HepG2 (cell line): Measurements from ENCODE around the gene IWS1. TPM values are rescaled to one million over a fixed set of nuclear protein-coding genes. Genes with fewer than 3 reads are reported as not detected.
A peak's percentile ranks its signal among the peaks of the same experiment; 100 is the strongest.

Experiments used
- ATAC-seq: fragments of 200-7000 bp; cut with Tn5 transposase; 3 replicates; pipeline ENCODE4 v1.9.1; 2020; ENCODE audit warnings: mild to moderate bottlenecking, moderate library complexity
- BruUV-seq: library from RNA; stranded (reverse); fragments of 400-500 nt; replicated peaks from 2 replicates; lab custom pipeline; 2021; lab: Mats Ljungman, UMichigan
- CTCF ChIA-PET: fragments of 300-600 bp; formaldehyde crosslinking; extraction: SDS; loops from one replicate; lab custom pipeline; 2021; ENCODE audit warnings: low total read pairs, inconsistent platforms, low intra/inter-chr PET ratio; lab: Yijun Ruan, JAX
- POLR2A ChIA-PET: fragments of 350-600 bp; sonication (Branson Sonifier 250); formaldehyde crosslinking; loops from one replicate; lab custom pipeline; 2020; ENCODE audit warnings: antibody characterized with exemption, inconsistent platforms; lab: Yijun Ruan, JAX
- DNase-seq: peaks from one replicate; pipeline ENCODE4 v3.0.0-alpha.2; 2015; ENCODE audit warnings: low spot score
- FAIRE-seq: peaks from 3 replicates; lab custom pipeline; 2011; peaks lifted over from hg19 to GRCh38; lab: Jason Lieb, UNC
- H2AFZ ChIP-seq: one replicate; pipeline ENCODE4 v1.6.1; 2011; ENCODE audit warnings: low read length, inconsistent platforms
- H3K27ac ChIP-seq: fragments of 300-600 bp; 3 replicates; pipeline ENCODE4 v1.8.0; 2011; ENCODE audit warnings: mixed run types, mild to moderate bottlenecking, mixed read lengths, low read length, inconsistent platforms; ENCODE audit not compliant: insufficient read depth; ENCODE audit errors: extremely low read length
- H3K27me3 ChIP-seq, 2 experiments: fragments of 200-600 bp in 1 of 2; 2 replicates in 1 of 2; 3 replicates in 1 of 2; pipeline versions ENCODE4 v1.6.0 to v1.8.0; 2011; ENCODE audit warnings: low read length in 2 of 2, mild to moderate bottlenecking in 2 of 2, moderate library complexity in 2 of 2, inconsistent platforms in 1 of 2; ENCODE audit not compliant: insufficient read depth in 2 of 2, control insufficient read depth in 1 of 2
- H3K36me3 ChIP-seq, 2 experiments: fragments of 200-600 bp in 1 of 2; replicated peaks in 1 of 2; 2 replicates in 1 of 2; 3 replicates in 1 of 2; pipeline versions ENCODE4 v1.5.1 to v1.8.0; 2011; ENCODE audit warnings: low read length in 2 of 2, inconsistent platforms in 1 of 2; ENCODE audit not compliant: insufficient read depth in 2 of 2, control insufficient read depth in 1 of 2
- H3K4me1 ChIP-seq: 2 replicates; pipeline ENCODE4 v1.5.1; 2012; ENCODE audit warnings: low read length, inconsistent platforms; ENCODE audit not compliant: insufficient read depth
- H3K4me2 ChIP-seq: 2 replicates; pipeline ENCODE4 v1.6.0; 2011; ENCODE audit warnings: low read depth, low read length, inconsistent platforms
- H3K4me3 ChIP-seq, 3 experiments: fragments of 200-600 bp in 1 of 3; sonication (generic), shearing (Covaris generic) in 1 of 3; replicated peaks in 1 of 3; 2 replicates each; pipeline ENCODE4 v1.5.1; 2011 to 2016; ENCODE audit warnings: low read length in 3 of 3, inconsistent platforms in 2 of 3, low read depth in 2 of 3, mild to moderate bottlenecking in 2 of 3, control low read depth in 1 of 3, mixed read lengths in 1 of 3; ENCODE audit not compliant: insufficient read depth in 1 of 3
- H3K79me2 ChIP-seq: one replicate; pipeline ENCODE4 v1.6.1; 2011; ENCODE audit warnings: low read length, inconsistent platforms; ENCODE audit not compliant: insufficient read depth
- H3K9ac ChIP-seq: 2 replicates; pipeline ENCODE4 v1.6.0; 2011; ENCODE audit warnings: mild to moderate bottlenecking, low read depth, low read length, inconsistent platforms; ENCODE audit not compliant: insufficient read depth
- H3K9me3 ChIP-seq: 2 replicates; pipeline ENCODE4 v1.5.1; 2012; ENCODE audit warnings: mild to moderate bottlenecking, low read length
- H4K20me1 ChIP-seq: 2 replicates; pipeline ENCODE4 v1.6.0; 2011; ENCODE audit warnings: inconsistent platforms, mild to moderate bottlenecking, low read length, moderate library complexity; ENCODE audit not compliant: insufficient read depth
- CEBPG ChIP-seq: IDR thresholded peaks from 2 replicates; pipeline ENCODE4 v1.6.1; 2016
- MAFK ChIP-seq, 2 experiments: IDR thresholded peaks in 1 of 2; conservative IDR thresholded peaks in 1 of 2; 2 replicates each; pipeline ENCODE4 v1.6.1; 2011; ENCODE audit warnings: improper control_type of control experiment in 2 of 2, low read length in 2 of 2
- MBD4 ChIP-seq: IDR thresholded peaks from 2 replicates; pipeline ENCODE4 v1.6.1; 2012; ENCODE audit warnings: low read length, inconsistent platforms, borderline replicate concordance
- RFXANK ChIP-seq: IDR thresholded peaks from 2 replicates; pipeline ENCODE4 v1.6.1; 2016
- SRSF1 ChIP-seq: fragments of 200-400 bp; formaldehyde crosslinking; optimal IDR thresholded peaks from 2 replicates; pipeline ENCODE3; 2017; ENCODE audit warnings: mild to moderate bottlenecking, low read depth, low read length, moderate library complexity
- ZNF446 ChIP-seq: sonication (generic); formaldehyde crosslinking; IDR thresholded peaks from 2 replicates; pipeline ENCODE4 v1.5.0; 2020; ENCODE audit warnings: mild to moderate bottlenecking, missing genetic modification reagents
- ZNF510 ChIP-seq: sonication (generic); formaldehyde crosslinking; IDR thresholded peaks from 2 replicates; pipeline ENCODE4 v1.4.0; 2020; ENCODE audit warnings: low read depth, mild to moderate bottlenecking, missing genetic modification reagents
- ZNF543 ChIP-seq: sonication (generic); formaldehyde crosslinking; IDR thresholded peaks from 2 replicates; pipeline ENCODE4 v1.4.0; 2020; ENCODE audit warnings: mild to moderate bottlenecking, missing genetic modification reagents
- ZNF775 ChIP-seq: sonication (generic); formaldehyde crosslinking; IDR thresholded peaks from 2 replicates; pipeline ENCODE4 v1.4.0; 2020; ENCODE audit warnings: missing genetic modification reagents, mild to moderate bottlenecking, moderate library complexity, borderline replicate concordance
- WGBS: methylation state at CpG from one replicate; pipeline ENCODE4 v1.1.6; 2017; ENCODE audit warnings: low lambda C conversion rate; 5-methylcytosine and 5-hydroxymethylcytosine counted together
- in situ Hi-C: cut with HindIII; loops from 2 replicates; pipeline ENCODE4 v1.10.0; 2017; ENCODE audit warnings: low pct_unique_long_range_greater_than_20kb; ENCODE audit not compliant: extremely low pct_ligation_motif_present
- intact Hi-C: fragments of 100-400 bp; cut with micrococcal nuclease; formaldehyde crosslinking; loops from one replicate; pipeline ENCODE4 v1.10.0; 2022; ENCODE audit not compliant: unreplicated experiment
- polyA plus RNA-seq, 8 experiments: library from polyadenylated mRNA; depleted of rRNA in 3 of 8; stranded (reverse) in 7 of 8; unstranded in 1 of 8; fragments of >200 nt; fragmentation: Illumina TruSeq in 4 of 8; extraction: Trizol in 4 of 8; gene quantifications; 2 replicates each; pipeline versions ENCODE4 v1.2.1 to v1.2.3, GENCODE V29; 2011 to 2016; ENCODE audit warnings: low read depth in 4 of 8, missing spikeins in 1 of 8, mixed read lengths in 1 of 8; ENCODE audit not compliant: insufficient read depth in 1 of 8
- total RNA-seq, 5 experiments: library from RNA; depleted of rRNA; stranded (reverse); fragments of >200 nt; fragmentation: Illumina TruSeq; extraction: Trizol; gene quantifications; 2 replicates each; pipeline ENCODE4 v1.2.3, GENCODE V29; 2016; ENCODE audit warnings: low read depth in 1 of 5
- TF ChIP-seq, protein P1 (sequence below): sonication (generic); formaldehyde crosslinking; IDR thresholded peaks from 2 replicates; pipeline ENCODE4 v1.5.0; 2020; ENCODE audit warnings: missing genetic modification reagents
- TF ChIP-seq, protein P2 (sequence below): IDR thresholded peaks from 2 replicates; pipeline ENCODE4 v1.6.1; 2016; ENCODE audit warnings: missing compliant biosample characterization, missing genetic modification reagents, borderline replicate concordance
- TF ChIP-seq, protein P3 (sequence below): sonication (generic); formaldehyde crosslinking; IDR thresholded peaks from 2 replicates; pipeline ENCODE4 v1.5.0; 2020; ENCODE audit warnings: missing genetic modification reagents, mild to moderate bottlenecking, borderline replicate concordance
- TF ChIP-seq, protein P4 (sequence below): sonication (generic); formaldehyde crosslinking; IDR thresholded peaks from 2 replicates; pipeline ENCODE4 v1.5.1; 2020; ENCODE audit warnings: mild to moderate bottlenecking, missing genetic modification reagents, borderline replicate concordance
- TF ChIP-seq, protein P5 (sequence below): sonication (generic); formaldehyde crosslinking; IDR thresholded peaks from 2 replicates; pipeline ENCODE4 v1.8.0; 2023; ENCODE audit warnings: mild to moderate bottlenecking, missing genetic modification reagents

IWS1 gene
- total and polyA plus RNA-seq, 2 of the 13 experiments (the other 11 are each of a cell fraction or from before 2014, with no cell fraction given): 28.9 to 62.3 TPM

DNA sequence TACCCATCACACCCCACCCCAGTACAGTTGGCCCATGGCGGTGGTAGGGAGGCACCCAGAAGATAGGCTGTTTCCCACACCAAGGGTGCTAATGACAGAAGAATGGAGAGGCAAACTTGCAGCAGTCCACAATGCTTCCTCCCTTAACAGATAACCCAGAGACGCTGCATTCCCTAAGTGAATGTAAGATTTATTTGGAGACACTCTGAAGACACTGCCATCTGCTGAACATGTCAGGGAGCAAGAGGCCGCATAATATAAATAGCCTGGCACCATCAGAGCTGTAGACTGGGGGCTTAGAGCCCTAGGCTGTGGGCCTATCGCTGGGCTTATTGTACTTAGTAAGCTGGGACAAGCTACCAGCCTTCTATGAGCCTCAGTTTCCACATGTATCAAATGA, 2.2 kb upstream of the IWS1 start:
- H2AFZ ChIP-seq: peak overlapping the region; percentile 99
- in situ Hi-C loops (no loop called here), intact Hi-C loops (no loop called here)
- peak overlapping the region; percentile 91 to 93 (median 92) for H3K4me3 ChIP-seq
- H3K27me3 ChIP-seq: peaks cover 2 to 14% of the 10 kb centered on the region in 2 experiments; a peak in 4 of 5 replicates
- H3K4me1 ChIP-seq: peaks cover 40% of the 10 kb centered on the region
- H3K4me2 ChIP-seq: peak overlapping the region; percentile 96
- ChIA-PET CTCF (interaction anchor here (1.2 kb wide), 1 partner anchor 204 kb away, joined by 3 read pairs; no protein-coding TSS in a partner anchor), POLR2A (interaction anchor here (0.6 to 0.7 kb wide), 2 partner anchors 18 to 19 kb away, joined by 3 read pairs; no protein-coding TSS in a partner anchor)
- BruUV-seq: no TSS peak
- H3K79me2 ChIP-seq: peaks cover 26% of the 10 kb centered on the region
- DNase-seq (no peak), FAIRE-seq (no peak), ATAC-seq (no peak)
- no peak overlapping the region for H3K27ac ChIP-seq
- H3K9ac ChIP-seq: peak overlapping the region; percentile 95; the same call in 1 of the 2 replicates
- peaks cover 5% of the 10 kb centered on the region for H3K9me3 ChIP-seq
- H3K36me3 ChIP-seq: peaks cover 0 to 7% of the 10 kb centered on the region in 2 experiments; a peak in 4 of 5 replicates
- H4K20me1 ChIP-seq: no peaks in the 10 kb centered on the region
- 19% methylated on average over 4 of the region's 4 CpGs for WGBS
- TF ChIP-seq RFXANK (CRISPR knock-in tag): no peak
- no peak for TF ChIP-seq ZNF775 (CRISPR knock-in tag)
- TF ChIP-seq, protein P1, sequence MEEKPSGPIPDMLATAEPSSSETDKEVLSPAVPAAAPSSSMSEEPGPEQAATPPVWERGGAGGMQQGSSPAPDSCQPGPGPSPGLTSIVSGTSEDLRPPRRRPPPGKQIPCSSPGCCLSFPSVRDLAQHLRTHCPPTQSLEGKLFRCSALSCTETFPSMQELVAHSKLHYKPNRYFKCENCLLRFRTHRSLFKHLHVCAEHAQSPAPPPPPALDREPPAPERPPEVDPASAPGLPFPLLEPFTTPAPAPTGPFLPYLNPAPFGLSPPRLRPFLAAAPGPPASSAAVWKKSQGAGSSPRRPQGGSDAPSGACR (CRISPR knock-in tag): no peak
- no peak for TF ChIP-seq CEBPG
- TF ChIP-seq MAFK (conservative IDR thresholded peaks at IDR 0.05 in 1 of 2, IDR thresholded peaks at IDR 0.05 in 1 of 2; ENCODE audit: low read length in 2 of 2): no peak
- no peak for TF ChIP-seq ZNF543 (CRISPR knock-in tag)
- no peak for TF ChIP-seq SRSF1
- no peak for TF ChIP-seq ZNF510
- TF ChIP-seq ZNF446 (CRISPR knock-in tag): no peak
- TF ChIP-seq, protein P2, sequence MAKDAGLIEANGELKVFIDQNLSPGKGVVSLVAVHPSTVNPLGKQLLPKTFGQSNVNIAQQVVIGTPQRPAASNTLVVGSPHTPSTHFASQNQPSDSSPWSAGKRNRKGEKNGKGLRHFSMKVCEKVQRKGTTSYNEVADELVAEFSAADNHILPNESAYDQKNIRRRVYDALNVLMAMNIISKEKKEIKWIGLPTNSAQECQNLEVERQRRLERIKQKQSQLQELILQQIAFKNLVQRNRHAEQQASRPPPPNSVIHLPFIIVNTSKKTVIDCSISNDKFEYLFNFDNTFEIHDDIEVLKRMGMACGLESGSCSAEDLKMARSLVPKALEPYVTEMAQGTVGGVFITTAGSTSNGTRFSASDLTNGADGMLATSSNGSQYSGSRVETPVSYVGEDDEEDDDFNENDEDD (CRISPR knock-in tag): no peak
- TF ChIP-seq, protein P3, sequence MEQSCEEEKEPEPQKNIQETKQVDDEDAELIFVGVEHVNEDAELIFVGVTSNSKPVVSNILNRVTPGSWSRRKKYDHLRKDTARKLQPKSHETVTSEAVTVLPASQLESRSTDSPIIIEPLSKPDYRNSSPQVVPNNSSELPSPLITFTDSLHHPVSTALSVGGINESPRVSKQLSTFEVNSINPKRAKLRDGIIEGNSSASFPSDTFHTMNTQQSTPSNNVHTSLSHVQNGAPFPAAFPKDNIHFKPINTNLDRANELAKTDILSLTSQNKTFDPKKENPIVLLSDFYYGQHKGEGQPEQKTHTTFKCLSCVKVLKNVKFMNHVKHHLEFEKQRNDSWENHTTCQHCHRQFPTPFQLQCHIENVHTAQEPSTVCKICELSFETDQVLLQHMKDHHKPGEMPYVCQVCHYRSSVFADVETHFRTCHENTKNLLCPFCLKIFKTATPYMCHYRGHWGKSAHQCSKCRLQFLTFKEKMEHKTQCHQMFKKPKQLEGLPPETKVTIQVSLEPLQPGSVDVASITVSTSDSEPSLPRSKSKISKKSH: no peak
- TF ChIP-seq MBD4: no peak
- TF ChIP-seq, protein P4, sequence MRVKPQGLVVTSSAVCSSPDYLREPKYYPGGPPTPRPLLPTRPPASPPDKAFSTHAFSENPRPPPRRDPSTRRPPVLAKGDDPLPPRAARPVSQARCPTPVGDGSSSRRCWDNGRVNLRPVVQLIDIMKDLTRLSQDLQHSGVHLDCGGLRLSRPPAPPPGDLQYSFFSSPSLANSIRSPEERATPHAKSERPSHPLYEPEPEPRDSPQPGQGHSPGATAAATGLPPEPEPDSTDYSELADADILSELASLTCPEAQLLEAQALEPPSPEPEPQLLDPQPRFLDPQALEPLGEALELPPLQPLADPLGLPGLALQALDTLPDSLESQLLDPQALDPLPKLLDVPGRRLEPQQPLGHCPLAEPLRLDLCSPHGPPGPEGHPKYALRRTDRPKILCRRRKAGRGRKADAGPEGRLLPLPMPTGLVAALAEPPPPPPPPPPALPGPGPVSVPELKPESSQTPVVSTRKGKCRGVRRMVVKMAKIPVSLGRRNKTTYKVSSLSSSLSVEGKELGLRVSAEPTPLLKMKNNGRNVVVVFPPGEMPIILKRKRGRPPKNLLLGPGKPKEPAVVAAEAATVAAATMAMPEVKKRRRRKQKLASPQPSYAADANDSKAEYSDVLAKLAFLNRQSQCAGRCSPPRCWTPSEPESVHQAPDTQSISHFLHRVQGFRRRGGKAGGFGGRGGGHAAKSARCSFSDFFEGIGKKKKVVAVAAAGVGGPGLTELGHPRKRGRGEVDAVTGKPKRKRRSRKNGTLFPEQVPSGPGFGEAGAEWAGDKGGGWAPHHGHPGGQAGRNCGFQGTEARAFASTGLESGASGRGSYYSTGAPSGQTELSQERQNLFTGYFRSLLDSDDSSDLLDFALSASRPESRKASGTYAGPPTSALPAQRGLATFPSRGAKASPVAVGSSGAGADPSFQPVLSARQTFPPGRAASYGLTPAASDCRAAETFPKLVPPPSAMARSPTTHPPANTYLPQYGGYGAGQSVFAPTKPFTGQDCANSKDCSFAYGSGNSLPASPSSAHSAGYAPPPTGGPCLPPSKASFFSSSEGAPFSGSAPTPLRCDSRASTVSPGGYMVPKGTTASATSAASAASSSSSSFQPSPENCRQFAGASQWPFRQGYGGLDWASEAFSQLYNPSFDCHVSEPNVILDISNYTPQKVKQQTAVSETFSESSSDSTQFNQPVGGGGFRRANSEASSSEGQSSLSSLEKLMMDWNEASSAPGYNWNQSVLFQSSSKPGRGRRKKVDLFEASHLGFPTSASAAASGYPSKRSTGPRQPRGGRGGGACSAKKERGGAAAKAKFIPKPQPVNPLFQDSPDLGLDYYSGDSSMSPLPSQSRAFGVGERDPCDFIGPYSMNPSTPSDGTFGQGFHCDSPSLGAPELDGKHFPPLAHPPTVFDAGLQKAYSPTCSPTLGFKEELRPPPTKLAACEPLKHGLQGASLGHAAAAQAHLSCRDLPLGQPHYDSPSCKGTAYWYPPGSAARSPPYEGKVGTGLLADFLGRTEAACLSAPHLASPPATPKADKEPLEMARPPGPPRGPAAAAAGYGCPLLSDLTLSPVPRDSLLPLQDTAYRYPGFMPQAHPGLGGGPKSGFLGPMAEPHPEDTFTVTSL (CRISPR knock-in tag): no peak
- TF ChIP-seq, protein P5, sequence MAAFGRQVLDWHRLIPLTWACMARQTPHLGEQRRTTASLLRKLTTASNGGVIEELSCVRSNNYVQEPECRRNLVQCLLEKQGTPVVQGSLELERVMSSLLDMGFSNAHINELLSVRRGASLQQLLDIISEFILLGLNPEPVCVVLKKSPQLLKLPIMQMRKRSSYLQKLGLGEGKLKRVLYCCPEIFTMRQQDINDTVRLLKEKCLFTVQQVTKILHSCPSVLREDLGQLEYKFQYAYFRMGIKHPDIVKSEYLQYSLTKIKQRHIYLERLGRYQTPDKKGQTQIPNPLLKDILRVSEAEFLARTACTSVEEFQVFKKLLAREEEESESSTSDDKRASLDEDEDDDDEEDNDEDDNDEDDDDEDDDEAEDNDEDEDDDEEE (CRISPR knock-in tag): no peak
